HepG2 (cell line): ENCODE results near the gene EPHA1. TPM values are rescaled to one million over a fixed set of nuclear protein-coding genes. Genes with fewer than 3 reads are reported as not detected.

Experiments
- microRNA-seq: library from miRNA; unstranded; fragments of <30 nt; microRNA quantifications from one replicate; pipeline ENCODE4, GENCODE V29; 2020
- polyA plus RNA-seq, 8 experiments: library from polyadenylated mRNA; depleted of rRNA in 3 of 8; stranded (reverse) in 7 of 8; unstranded in 1 of 8; fragments of >200 nt; fragmentation: Illumina TruSeq in 4 of 8; extraction: Trizol in 4 of 8; gene quantifications; 2 replicates each; pipeline versions ENCODE4 v1.2.1 to v1.2.3, GENCODE V29; 2011 to 2016; ENCODE audit warnings: low read depth in 4 of 8, missing spikeins in 1 of 8, mixed read lengths in 1 of 8; ENCODE audit not compliant: insufficient read depth in 1 of 8
- small RNA-seq, 3 experiments: library from RNA; depleted of rRNA; stranded (forward); fragments of <200 nt; gene quantifications; one replicate each; pipeline ENCODE3, GENCODE V24; 2012; ENCODE audit warnings: low read depth in 2 of 3, low replicate concordance in 1 of 3; ENCODE audit not compliant: insufficient read length in 3 of 3, insufficient read depth in 2 of 3
- total RNA-seq, 5 experiments: library from RNA; depleted of rRNA; stranded (reverse); fragments of >200 nt; fragmentation: Illumina TruSeq; extraction: Trizol; gene quantifications; 2 replicates each; pipeline ENCODE4 v1.2.3, GENCODE V29; 2016; ENCODE audit warnings: low read depth in 1 of 5

The EPHA1 gene
- total and polyA plus RNA-seq, 2 of the 13 experiments (the other 11 are each of a cell fraction or from before 2014, with no cell fraction given): 4.6 to 17.1 TPM

Small RNAs within 50 kb of the gene (microRNA-seq; reads per million reads assigned to microRNA genes)
- gene MIR6892: not detected

Small RNAs within 50 kb of the gene (small RNA-seq; reads per million reads assigned to genes)
- 0 reads per million in 3 experiments for gene MIR6892

Other genes starting within 250 kb of the EPHA1 start
- gene TAS2R39, start 225.4 kb downstream of the EPHA1 start, total RNA-seq (2016; rRNA removed; fragmentation: Illumina TruSeq; extraction: Trizol): not detected in 2 replicates
- not detected in 2 replicates for gene TAS2R39, start 225.4 kb downstream of the EPHA1 start, polyA plus RNA-seq (2011; rRNA removed)
- gene TAS2R40, start 186.8 kb downstream of the EPHA1 start, total RNA-seq (2016; rRNA removed; fragmentation: Illumina TruSeq; extraction: Trizol): not detected in 2 replicates
- not detected in 2 replicates for gene TAS2R40, start 186.8 kb downstream of the EPHA1 start, polyA plus RNA-seq (2011; rRNA removed)
- 31.5 and 64.6 TPM in 2 replicates for gene GSTK1, start 145.4 kb downstream of the EPHA1 start, total RNA-seq (2016; rRNA removed; fragmentation: Illumina TruSeq; extraction: Trizol)
- 92.1 and 96.2 TPM in 2 replicates for gene GSTK1, start 145.4 kb downstream of the EPHA1 start, polyA plus RNA-seq (2011; rRNA removed)
- 7.8 and 7.9 TPM in 2 replicates for gene TMEM139, start 123.9 kb downstream of the EPHA1 start, total RNA-seq (2016; rRNA removed; fragmentation: Illumina TruSeq; extraction: Trizol)
- gene TMEM139, start 123.9 kb downstream of the EPHA1 start, polyA plus RNA-seq (2011; rRNA removed): 13.8 and 14.0 TPM in 2 replicates
- gene CASP2, start 120.5 kb downstream of the EPHA1 start, total RNA-seq (2016; rRNA removed; fragmentation: Illumina TruSeq; extraction: Trizol): 13.7 and 21.2 TPM in 2 replicates
- gene CASP2, start 120.5 kb downstream of the EPHA1 start, polyA plus RNA-seq (2011; rRNA removed): 9.0 and 10.2 TPM in 2 replicates
- gene CLCN1, start 92.7 kb downstream of the EPHA1 start, total RNA-seq (2016; rRNA removed; fragmentation: Illumina TruSeq; extraction: Trizol): not detected in 2 replicates
- 0.01 TPM in 1 of 2 replicates, not detected in the other for gene CLCN1, start 92.7 kb downstream of the EPHA1 start, polyA plus RNA-seq (2011; rRNA removed)
- gene FAM131B, start 46.1 kb downstream of the EPHA1 start, total RNA-seq (2016; rRNA removed; fragmentation: Illumina TruSeq; extraction: Trizol): 0.07 TPM in 1 of 2 replicates, not detected in the other
- not detected in 2 replicates for gene FAM131B, start 46.1 kb downstream of the EPHA1 start, polyA plus RNA-seq (2011; rRNA removed)
- 13.1 and 13.7 TPM in 2 replicates for gene ZYX, start 27.5 kb downstream of the EPHA1 start, total RNA-seq (2016; rRNA removed; fragmentation: Illumina TruSeq; extraction: Trizol)
- 9.9 and 10.5 TPM in 2 replicates for gene ZYX, start 27.5 kb downstream of the EPHA1 start, polyA plus RNA-seq (2011; rRNA removed)
- gene TAS2R60, start 34.6 kb upstream of the EPHA1 start, total RNA-seq (2016; rRNA removed; fragmentation: Illumina TruSeq; extraction: Trizol): not detected in 2 replicates
- gene TAS2R60, start 34.6 kb upstream of the EPHA1 start, polyA plus RNA-seq (2011; rRNA removed): not detected in 2 replicates
- gene TAS2R41, start 69.0 kb upstream of the EPHA1 start, total RNA-seq (2016; rRNA removed; fragmentation: Illumina TruSeq; extraction: Trizol): not detected in 2 replicates
- gene TAS2R41, start 69.0 kb upstream of the EPHA1 start, polyA plus RNA-seq (2011; rRNA removed): not detected in 2 replicates
- gene CTAGE15, start 162.9 kb upstream of the EPHA1 start, total RNA-seq (2016; rRNA removed; fragmentation: Illumina TruSeq; extraction: Trizol): not detected in 2 replicates
- gene CTAGE15, start 162.9 kb upstream of the EPHA1 start, polyA plus RNA-seq (2011; rRNA removed): not detected in 2 replicates
- 0.04 TPM in 1 of 2 replicates, not detected in the other for gene TCAF2, start 212.1 kb upstream of the EPHA1 start, total RNA-seq (2016; rRNA removed; fragmentation: Illumina TruSeq; extraction: Trizol)
- 1.8 and 2.8 TPM in 2 replicates for gene TCAF2, start 212.1 kb upstream of the EPHA1 start, polyA plus RNA-seq (2011; rRNA removed)